Measurements from ENCODE around the gene MTG2.

DNA sequence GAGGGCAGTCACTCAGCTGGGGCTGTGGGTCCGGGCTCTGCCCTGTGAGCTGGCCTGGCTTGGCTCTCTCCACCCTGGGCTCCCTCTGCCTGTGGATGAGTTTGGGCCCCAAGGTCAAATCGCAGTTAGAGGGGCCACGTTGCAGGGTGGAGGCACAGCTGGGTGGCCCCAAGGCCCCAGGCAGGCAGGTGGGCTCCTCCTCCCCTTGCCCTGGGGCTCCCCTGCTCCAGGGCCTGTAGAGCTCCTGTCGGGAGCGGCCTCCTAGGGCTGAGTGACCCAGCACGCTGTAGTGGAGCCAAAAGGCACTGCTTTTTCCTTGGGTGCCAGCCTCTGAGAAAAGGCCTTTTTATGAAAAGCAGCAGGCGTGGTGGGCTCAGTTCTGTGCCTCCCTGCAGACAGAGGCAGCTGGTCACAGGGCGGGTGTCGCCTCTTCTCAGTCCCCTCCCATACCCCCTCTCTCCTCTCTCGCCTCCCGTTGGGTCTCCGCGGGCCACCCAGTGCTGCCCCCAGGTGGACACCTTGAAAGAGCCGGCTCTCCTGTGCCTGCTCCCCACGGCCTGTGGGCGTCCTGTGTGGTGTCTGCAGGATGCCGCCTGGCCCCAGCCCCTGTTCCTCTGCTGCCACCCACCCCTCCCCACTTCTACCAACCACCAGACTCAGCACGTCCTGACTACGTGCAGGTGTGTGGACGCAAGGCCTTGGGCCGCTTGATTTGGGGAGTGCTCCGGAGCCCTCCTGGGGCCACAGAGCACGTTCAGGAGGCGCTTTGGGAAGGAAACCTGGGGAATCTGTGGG, 26.0 kb upstream of the MTG2 start:
- TF ChIP-seq TAF1 (IDR thresholded peaks at IDR 0.05; ENCODE audit: low read depth) (no peak), POLR2AphosphoS5 (IDR thresholded peaks at IDR 0.05) (no peak), EP300 (conservative IDR thresholded peaks at IDR 0.05; ENCODE audit: poor library complexity, severe bottlenecking) (no peak)
- TF ChIP-seq, protein P1, sequence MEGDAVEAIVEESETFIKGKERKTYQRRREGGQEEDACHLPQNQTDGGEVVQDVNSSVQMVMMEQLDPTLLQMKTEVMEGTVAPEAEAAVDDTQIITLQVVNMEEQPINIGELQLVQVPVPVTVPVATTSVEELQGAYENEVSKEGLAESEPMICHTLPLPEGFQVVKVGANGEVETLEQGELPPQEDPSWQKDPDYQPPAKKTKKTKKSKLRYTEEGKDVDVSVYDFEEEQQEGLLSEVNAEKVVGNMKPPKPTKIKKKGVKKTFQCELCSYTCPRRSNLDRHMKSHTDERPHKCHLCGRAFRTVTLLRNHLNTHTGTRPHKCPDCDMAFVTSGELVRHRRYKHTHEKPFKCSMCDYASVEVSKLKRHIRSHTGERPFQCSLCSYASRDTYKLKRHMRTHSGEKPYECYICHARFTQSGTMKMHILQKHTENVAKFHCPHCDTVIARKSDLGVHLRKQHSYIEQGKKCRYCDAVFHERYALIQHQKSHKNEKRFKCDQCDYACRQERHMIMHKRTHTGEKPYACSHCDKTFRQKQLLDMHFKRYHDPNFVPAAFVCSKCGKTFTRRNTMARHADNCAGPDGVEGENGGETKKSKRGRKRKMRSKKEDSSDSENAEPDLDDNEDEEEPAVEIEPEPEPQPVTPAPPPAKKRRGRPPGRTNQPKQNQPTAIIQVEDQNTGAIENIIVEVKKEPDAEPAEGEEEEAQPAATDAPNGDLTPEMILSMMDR (IDR thresholded peaks at IDR 0.05; ENCODE audit: poor library complexity, severe bottlenecking): peak; percentile 52

All from neural cell (in vitro differentiated cells).